ENCODE data around the gene PDE4B. TPM values are rescaled to one million over a fixed set of nuclear protein-coding genes. Genes with fewer than 3 reads are reported as not detected.

Gene PDE4B
- total and polyA plus RNA-seq, 10 of the 15 experiments (the other 5 are each of a cell fraction or from before 2014, with no cell fraction given), result 3.0 to 13.2 (median 5.7) TPM

- H3K4me1 ChIP-seq (ENCODE audit: control insufficient read depth, insufficient read depth, low read length), result peaks cover 19% of the 10 kb centered on the region; the same call in 1 of the 2 replicates
- H3K27ac ChIP-seq (ENCODE audit: control insufficient read depth, insufficient read depth), result no peak overlapping the region
- H3K9ac ChIP-seq (ENCODE audit: control insufficient read depth, insufficient read depth, low read length), result no peak overlapping the region
- ChIA-PET CTCF (interaction anchor here (1.7 to 2.5 kb wide), 2 partner anchors 8 to 34 kb away, joined by 6 to 17 read pairs; no protein-coding TSS in a partner anchor), SMC1A (ENCODE audit: uncharacterized antibody, unreplicated experiment) (interaction anchor here (1.0 to 15.7 kb wide), 14 partner anchors 9 to 52 kb away, joined by 3 to 209 read pairs (median 4); no protein-coding TSS in a partner anchor), RAD21 (ENCODE audit: unreplicated experiment) (interaction anchor here (0.9 to 1.2 kb wide), 3 partner anchors 22 to 72 kb away, joined by 3 to 4 read pairs (median 3); no protein-coding TSS in a partner anchor), POLR2A (interaction anchor here (1.9 kb wide), 1 partner anchor 24 kb away, joined by 4 read pairs; no protein-coding TSS in a partner anchor)
- no peak overlapping the region for H3K4me2 ChIP-seq (ENCODE audit: control insufficient read depth, insufficient read depth)
- H4K20me1 ChIP-seq (ENCODE audit: control insufficient read depth, insufficient read depth), result no peaks in the 10 kb centered on the region
- no peaks in the 10 kb centered on the region for H3K36me3 ChIP-seq (ENCODE audit: control insufficient read depth in 2 of 2, insufficient read depth in 2 of 2, low read length in 1 of 2)
- DNase-seq (ENCODE audit: low read depth, low spot score), result no peak
- no peaks in the 10 kb centered on the region for H3K9me3 ChIP-seq (replicated peaks; ENCODE audit: control insufficient read depth, insufficient read depth, low read length)
- intact Hi-C loops (cut with micrococcal nuclease; ENCODE audit: unreplicated experiment), result no loop called here
- no peak for FAIRE-seq
- no peaks in the 10 kb centered on the region for H3K79me2 ChIP-seq (ENCODE audit: control insufficient read depth, insufficient read depth, low read length)
- TF ChIP-seq WRNIP1 (IDR thresholded peaks at IDR 0.05; ENCODE audit: borderline replicate concordance, low read depth, low read length) (no peak), USF2 (IDR thresholded peaks at IDR 0.05; ENCODE audit: borderline replicate concordance, low read depth, low read length) (no peak), NBN (IDR thresholded peaks at IDR 0.05) (no peak)
- H3K4me3 ChIP-seq, result no peak overlapping the region
- no peaks in the 10 kb centered on the region for H3K27me3 ChIP-seq (replicated peaks in 1 of 2; ENCODE audit: control insufficient read depth in 2 of 2, insufficient read depth in 2 of 2, low read length in 1 of 2)
- no TSS peak for BruUV-seq (replicated peaks)
- in situ Hi-C loops (cut with MboI), result loop anchor here (25.0 kb wide), 2 partner anchors 864 to 1039 kb away; partner anchors contain the start of gene IL23R
- ATAC-seq, result no peak
- WGBS (ENCODE audit: insufficient coverage, insufficient replicate concordance, low lambda C conversion rate, missing lambda C conversion rate), result 94% methylated on average over 1 of the region's 1 CpG
- H2AFZ ChIP-seq (ENCODE audit: control insufficient read depth, low read depth, low read length), result no peak overlapping the region
Observed at GRCh38 chr1:66298464-66298863, 505.8 kb downstream of the PDE4B start.

- peaks cover 19% of the 10 kb centered on the region; the same call in 1 of the 2 replicates for H3K4me1 ChIP-seq (ENCODE audit: control insufficient read depth, insufficient read depth, low read length)
- no peak overlapping the region for H3K9ac ChIP-seq (ENCODE audit: control insufficient read depth, insufficient read depth, low read length)
- TF ChIP-seq MTA3 (IDR thresholded peaks at IDR 0.05; ENCODE audit: borderline replicate concordance, low read length) (no peak), SRF (IDR thresholded peaks at IDR 0.05; ENCODE audit: low read depth in 2 of 2, low read length in 2 of 2) (no peak), BCL11A (IDR thresholded peaks at IDR 0.05; ENCODE audit: low read depth, low read length) (no peak), MYB (IDR thresholded peaks at IDR 0.05; ENCODE audit: borderline replicate concordance, low read depth, low read length) (no peak), TCF7 (IDR thresholded peaks at IDR 0.05; ENCODE audit: borderline replicate concordance) (no peak), HDGF (IDR thresholded peaks at IDR 0.05) (no peak)
- H3K4me3 ChIP-seq, result no peak overlapping the region
- RAD21 ChIA-PET (ENCODE audit: unreplicated experiment), result interaction anchor here (0.7 to 3.5 kb wide), 20 partner anchors 9 to 146 kb away, joined by 3 to 14 read pairs (median 4); no protein-coding TSS in a partner anchor
- POLR2A ChIA-PET, result interaction anchor here (0.8 to 1.9 kb wide), 9 partner anchors 9 to 70 kb away, joined by 3 to 5 read pairs (median 4); no protein-coding TSS in a partner anchor
- H2AFZ ChIP-seq (ENCODE audit: control insufficient read depth, low read depth, low read length), result peak overlapping the region; percentile 91
- no peaks in the 10 kb centered on the region for H3K27me3 ChIP-seq (replicated peaks in 1 of 2; ENCODE audit: control insufficient read depth in 2 of 2, insufficient read depth in 2 of 2, low read length in 1 of 2)
- DNase-seq (ENCODE audit: low read depth, low spot score), result no peak
- no TSS peak for BruUV-seq (replicated peaks)
- H3K4me2 ChIP-seq (ENCODE audit: control insufficient read depth, insufficient read depth), result peak overlapping the region; percentile 79
- H3K9me3 ChIP-seq (replicated peaks; ENCODE audit: control insufficient read depth, insufficient read depth, low read length), result no peaks in the 10 kb centered on the region
- H4K20me1 ChIP-seq (ENCODE audit: control insufficient read depth, insufficient read depth), result no peaks in the 10 kb centered on the region
- no peak for ATAC-seq
- in situ Hi-C loops (cut with MboI) (no loop called here), intact Hi-C loops (cut with micrococcal nuclease; ENCODE audit: unreplicated experiment) (no loop called here)
- 87% methylated on average over 7 of the region's 7 CpGs for WGBS (ENCODE audit: insufficient coverage, insufficient replicate concordance, low lambda C conversion rate, missing lambda C conversion rate)
- H3K36me3 ChIP-seq (ENCODE audit: control insufficient read depth in 2 of 2, insufficient read depth in 2 of 2, low read length in 1 of 2), result no peaks in the 10 kb centered on the region
- H3K27ac ChIP-seq (ENCODE audit: control insufficient read depth, insufficient read depth), result peak overlapping the region; percentile 63
- H3K79me2 ChIP-seq (ENCODE audit: control insufficient read depth, insufficient read depth, low read length), result no peaks in the 10 kb centered on the region
- SMC1A ChIA-PET (ENCODE audit: uncharacterized antibody, unreplicated experiment), result interaction anchor here (0.8 to 15.7 kb wide), 14 partner anchors 11 to 146 kb away, joined by 3 to 209 read pairs (median 6); no protein-coding TSS in a partner anchor
- CTCF ChIA-PET, result interaction anchor here (0.7 to 2.5 kb wide), 8 partner anchors 9 to 144 kb away, joined by 3 to 17 read pairs (median 5); no protein-coding TSS in a partner anchor
- no peak for FAIRE-seq
Observed at GRCh38 chr1:66300280-66300971, 507.7 kb downstream of the PDE4B start.

Measured in GM12878 (cell line).